ENCODE measurements around the gene DEPDC1. TPM values are rescaled to one million over a fixed set of nuclear protein-coding genes. Genes with fewer than 3 reads are reported as not detected.
A peak's percentile ranks its signal among the peaks of the same experiment; 100 is the strongest.

DEPDC1 gene
- total and polyA plus RNA-seq, 4 donors = 0.52 to 18.3 (median 0.58) TPM; not detected in 1

DNA sequence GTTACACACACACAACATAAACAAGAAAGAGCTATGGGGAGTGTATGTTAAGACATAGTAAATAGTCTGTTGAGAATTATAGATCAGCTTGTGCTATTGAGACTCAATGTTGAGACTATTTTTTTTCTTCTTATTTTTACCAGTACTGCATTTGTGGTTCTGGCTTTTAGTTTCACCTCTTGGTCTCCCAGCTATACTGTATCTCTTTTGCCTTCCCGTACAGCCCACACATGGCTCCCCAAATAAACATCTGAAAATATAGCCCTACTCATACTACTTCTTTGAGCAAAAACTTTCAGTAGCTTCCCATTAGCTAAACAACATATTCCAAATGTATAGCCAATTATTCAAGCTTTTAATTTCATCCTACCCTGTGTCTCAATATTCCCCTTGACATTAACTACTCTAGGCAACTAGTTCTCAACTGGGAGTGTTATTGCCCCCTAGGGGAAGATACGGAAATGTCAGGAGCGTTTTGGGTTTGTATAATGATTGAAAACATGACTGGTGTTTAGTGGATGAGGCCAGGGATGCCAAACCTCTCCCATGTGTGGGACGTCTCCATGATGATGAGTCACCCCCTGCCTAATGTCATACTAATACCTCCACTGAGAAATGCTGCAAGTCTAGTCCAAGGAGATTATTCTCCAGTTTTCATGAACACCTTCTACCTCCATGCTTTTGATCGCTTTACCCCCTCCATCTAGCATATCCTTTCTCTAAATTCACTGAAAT is 53.9 kb downstream of the DEPDC1 start:
- 38% methylated on average over 5 of the region's 5 CpGs for WGBS
- no peaks in the 10 kb centered on the region for H3K36me3 ChIP-seq (ENCODE audit: control insufficient read depth in 4 of 4, insufficient read depth in 3 of 4, low read depth in 1 of 4, low read length in 3 of 4)
- H3K4me3 ChIP-seq (ENCODE audit: low read depth in 1 of 3, low read length in 3 of 3) = no peak overlapping the region
- H3K27me3 ChIP-seq (ENCODE audit: control insufficient read depth in 4 of 4, insufficient read depth in 4 of 4, low read length in 3 of 4) = peaks cover 0 to 3% (median 0%) of the 10 kb centered on the region in 4 donors
- no peak overlapping the region for H3K27ac ChIP-seq (ENCODE audit: low read depth in 1 of 2, low read length in 2 of 2)
- no peak for TF ChIP-seq HNF4A (conservative IDR thresholded peaks at IDR 0.05)
- TF ChIP-seq NR2F2 (IDR thresholded peaks at IDR 0.05) = no peak
- peak; percentile 53 for TF ChIP-seq CTCF (IDR thresholded peaks at IDR 0.05; ENCODE audit: low read depth, low read length, missing input control)
- TF ChIP-seq RAD21 (IDR thresholded peaks at IDR 0.05) = peak; percentile 73 to 76
- no peak for DNase-seq (ENCODE audit: low spot score)
- no peaks in the 10 kb centered on the region for H3K9me3 ChIP-seq (ENCODE audit: control insufficient read depth in 4 of 4, low read length in 3 of 4)
- no peak overlapping the region for H3K9ac ChIP-seq (ENCODE audit: low read depth in 1 of 2, low read length in 2 of 2)
- no peaks in the 10 kb centered on the region for H3K4me1 ChIP-seq (ENCODE audit: control insufficient read depth in 4 of 4, insufficient read depth in 4 of 4, low read length in 3 of 4)

- WGBS = 72% methylated on average over 4 of the region's 4 CpGs
- no peak overlapping the region for H3K4me3 ChIP-seq (ENCODE audit: low read depth in 1 of 3, low read length in 3 of 3)
- TF ChIP-seq RAD21 (IDR thresholded peaks at IDR 0.05) (no peak), GABPA (IDR thresholded peaks at IDR 0.05 in 1 of 2, conservative IDR thresholded peaks at IDR 0.05 in 1 of 2) (no peak)
- H3K27ac ChIP-seq (ENCODE audit: low read depth in 1 of 2, low read length in 2 of 2) = no peak overlapping the region
- H3K36me3 ChIP-seq (ENCODE audit: control insufficient read depth in 4 of 4, insufficient read depth in 3 of 4, low read depth in 1 of 4, low read length in 3 of 4) = no peaks in the 10 kb centered on the region
- peaks cover 0 to 3% (median 0%) of the 10 kb centered on the region in 4 donors for H3K27me3 ChIP-seq (ENCODE audit: control insufficient read depth in 4 of 4, insufficient read depth in 4 of 4, low read length in 3 of 4)
- H3K9ac ChIP-seq (ENCODE audit: low read depth in 1 of 2, low read length in 2 of 2) = no peak overlapping the region
- no peak for DNase-seq (ENCODE audit: low spot score)
- H3K4me1 ChIP-seq (ENCODE audit: control insufficient read depth in 4 of 4, insufficient read depth in 4 of 4, low read length in 3 of 4) = no peaks in the 10 kb centered on the region
- H3K9me3 ChIP-seq (ENCODE audit: control insufficient read depth in 4 of 4, low read length in 3 of 4) = no peaks in the 10 kb centered on the region
Observed at GRCh38 chr1:68442006-68442405, 54.9 kb downstream of the DEPDC1 start.

DNA sequence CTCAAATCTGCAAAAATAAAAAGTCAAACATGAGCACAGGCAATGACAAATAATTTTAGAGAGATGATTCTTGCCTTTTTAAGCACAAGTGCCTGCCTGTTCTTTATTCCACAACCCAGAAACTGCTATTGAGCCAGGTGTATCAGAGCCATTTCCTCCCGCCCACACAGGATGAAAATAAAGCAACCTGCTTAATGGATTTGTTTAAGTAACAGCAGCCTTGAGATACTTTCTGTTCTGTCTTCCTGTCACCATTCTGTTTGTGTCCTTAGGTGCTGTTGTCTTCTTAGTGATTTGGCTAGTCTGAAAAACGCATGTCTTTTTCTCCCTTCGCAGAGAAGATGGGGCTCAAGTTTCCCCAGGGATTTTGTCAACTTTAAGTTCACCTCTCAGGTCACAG is 58.6 kb downstream of the DEPDC1 start:
- no peaks in the 10 kb centered on the region for H3K9me3 ChIP-seq (ENCODE audit: control insufficient read depth in 4 of 4, low read length in 3 of 4)
- no peak for TF ChIP-seq RAD21 (IDR thresholded peaks at IDR 0.05)
- TF ChIP-seq GABPA (IDR thresholded peaks at IDR 0.05 in 1 of 2, conservative IDR thresholded peaks at IDR 0.05 in 1 of 2) = no peak
- TF ChIP-seq MAX (IDR thresholded peaks at IDR 0.05) = no peak
- TF ChIP-seq EGR1 (IDR thresholded peaks at IDR 0.05; ENCODE audit: low read depth in 2 of 2) = no peak
- TF ChIP-seq FOXA1 (IDR thresholded peaks at IDR 0.05) = no peak
- TF ChIP-seq TAF1 (conservative IDR thresholded peaks at IDR 0.05) = no peak
- TF ChIP-seq FOXA2 (IDR thresholded peaks at IDR 0.05) = no peak
- TF ChIP-seq SP1 (IDR thresholded peaks at IDR 0.05) = no peak
- TF ChIP-seq, protein P1, sequence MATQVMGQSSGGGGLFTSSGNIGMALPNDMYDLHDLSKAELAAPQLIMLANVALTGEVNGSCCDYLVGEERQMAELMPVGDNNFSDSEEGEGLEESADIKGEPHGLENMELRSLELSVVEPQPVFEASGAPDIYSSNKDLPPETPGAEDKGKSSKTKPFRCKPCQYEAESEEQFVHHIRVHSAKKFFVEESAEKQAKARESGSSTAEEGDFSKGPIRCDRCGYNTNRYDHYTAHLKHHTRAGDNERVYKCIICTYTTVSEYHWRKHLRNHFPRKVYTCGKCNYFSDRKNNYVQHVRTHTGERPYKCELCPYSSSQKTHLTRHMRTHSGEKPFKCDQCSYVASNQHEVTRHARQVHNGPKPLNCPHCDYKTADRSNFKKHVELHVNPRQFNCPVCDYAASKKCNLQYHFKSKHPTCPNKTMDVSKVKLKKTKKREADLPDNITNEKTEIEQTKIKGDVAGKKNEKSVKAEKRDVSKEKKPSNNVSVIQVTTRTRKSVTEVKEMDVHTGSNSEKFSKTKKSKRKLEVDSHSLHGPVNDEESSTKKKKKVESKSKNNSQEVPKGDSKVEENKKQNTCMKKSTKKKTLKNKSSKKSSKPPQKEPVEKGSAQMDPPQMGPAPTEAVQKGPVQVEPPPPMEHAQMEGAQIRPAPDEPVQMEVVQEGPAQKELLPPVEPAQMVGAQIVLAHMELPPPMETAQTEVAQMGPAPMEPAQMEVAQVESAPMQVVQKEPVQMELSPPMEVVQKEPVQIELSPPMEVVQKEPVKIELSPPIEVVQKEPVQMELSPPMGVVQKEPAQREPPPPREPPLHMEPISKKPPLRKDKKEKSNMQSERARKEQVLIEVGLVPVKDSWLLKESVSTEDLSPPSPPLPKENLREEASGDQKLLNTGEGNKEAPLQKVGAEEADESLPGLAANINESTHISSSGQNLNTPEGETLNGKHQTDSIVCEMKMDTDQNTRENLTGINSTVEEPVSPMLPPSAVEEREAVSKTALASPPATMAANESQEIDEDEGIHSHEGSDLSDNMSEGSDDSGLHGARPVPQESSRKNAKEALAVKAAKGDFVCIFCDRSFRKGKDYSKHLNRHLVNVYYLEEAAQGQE (IDR thresholded peaks at IDR 0.05) = no peak
- TF ChIP-seq JUND (IDR thresholded peaks at IDR 0.05) = no peak
- no peak for TF ChIP-seq HNF4A (conservative IDR thresholded peaks at IDR 0.05)
- no peak for DNase-seq (ENCODE audit: low spot score)
- H3K36me3 ChIP-seq (ENCODE audit: control insufficient read depth in 4 of 4, insufficient read depth in 3 of 4, low read depth in 1 of 4, low read length in 3 of 4) = no peaks in the 10 kb centered on the region
- H3K4me1 ChIP-seq (ENCODE audit: control insufficient read depth in 4 of 4, insufficient read depth in 4 of 4, low read length in 3 of 4) = no peaks in the 10 kb centered on the region
- no peak overlapping the region for H3K4me3 ChIP-seq (ENCODE audit: low read depth in 1 of 3, low read length in 3 of 3)
- H3K27me3 ChIP-seq (ENCODE audit: control insufficient read depth in 4 of 4, insufficient read depth in 4 of 4, low read length in 3 of 4) = no peaks in the 10 kb centered on the region
- no peak overlapping the region for H3K27ac ChIP-seq (ENCODE audit: low read depth in 1 of 2, low read length in 2 of 2)
- 51% methylated on average over 3 of the region's 3 CpGs for WGBS
- H3K9ac ChIP-seq (ENCODE audit: low read depth in 1 of 2, low read length in 2 of 2) = no peak overlapping the region

Measured in liver (tissue), 9 donors.